Breast epithelium (tissue), 4 donors: ENCODE measurements around the gene BRINP2. TPM values are rescaled to one million over a fixed set of nuclear protein-coding genes. Genes with fewer than 3 reads are reported as not detected.

Experiments used
- DNase-seq, 2 donors: peaks; one replicate each; pipeline ENCODE4 v3.0.0-alpha.2; 2019; ENCODE audit warnings: low spot score in 2 of 2
- H3K27ac ChIP-seq, 2 donors: fragments of 200-600 bp; sonication (generic) in 1 of 2; one replicate each; pipeline ENCODE4 v1.5.1; 2016 to 2019; ENCODE audit warnings: mild to moderate bottlenecking in 1 of 2
- H3K27me3 ChIP-seq, 2 donors: fragments of 200-600 bp; sonication (generic) in 1 of 2; one replicate each; pipeline versions ENCODE4 v1.5.1 to v1.6.0; 2017 to 2019; ENCODE audit warnings: control low read depth in 1 of 2, mild to moderate bottlenecking in 1 of 2
- H3K36me3 ChIP-seq: fragments of 200-600 bp; one replicate; pipeline ENCODE4 v1.5.1; 2019
- H3K4me1 ChIP-seq, 2 donors: fragments of 200-600 bp; sonication (generic); one replicate each; pipeline ENCODE4 v1.5.1; 2016 to 2019; ENCODE audit warnings: control low read depth in 1 of 2
- H3K4me3 ChIP-seq, 3 donors: fragments of 200-600 bp; sonication (generic); 1 replicate in 2 of 3; 2 replicates in 1 of 3; pipeline ENCODE4 v1.5.1; 2016 to 2019; ENCODE audit warnings: mild to moderate bottlenecking in 3 of 3, moderate library complexity in 2 of 3
- H3K9me3 ChIP-seq, 2 donors: fragments of 200-600 bp; sonication (generic) in 1 of 2; one replicate each; pipeline ENCODE4 v1.5.1; 2016 to 2019; ENCODE audit warnings: control low read depth in 1 of 2
- CTCF ChIP-seq, 3 donors: fragments of 450-650 bp; IDR thresholded peaks; one replicate each; pipeline ENCODE4 v1.5.1; 2016 to 2017; ENCODE audit warnings: antibody characterized with exemption in 3 of 3, mild to moderate bottlenecking in 3 of 3, moderate library complexity in 3 of 3
- POLR2A ChIP-seq: fragments of 450-650 bp; IDR thresholded peaks from one replicate; pipeline ENCODE4 v1.6.1; 2016; ENCODE audit warnings: antibody characterized with exemption, mild to moderate bottlenecking, moderate library complexity
- POLR2AphosphoS5 ChIP-seq, 3 donors: sonication (generic); formaldehyde crosslinking; IDR thresholded peaks; one replicate each; pipeline ENCODE4 v1.6.1; 2017; ENCODE audit warnings: antibody characterized with exemption in 3 of 3
- intact Hi-C: fragments of 100-400 bp; cut with DNase I; formaldehyde crosslinking; loops from one replicate; pipeline ENCODE4 v1.15.1; 2023; ENCODE audit warnings: low total_unique reads
- total RNA-seq, 3 donors: library from RNA; depleted of rRNA; stranded (reverse); fragments of >200 nt; gene quantifications; one replicate each; pipeline ENCODE4 v1.1.0, GENCODE V29; 2016

Gene BRINP2
- total RNA-seq, 3 donors from 2014 or later: 0.48 to 2.9 (median 1.5) TPM

GRCh38 chr1:177216587-177217202, 45.9 kb downstream of the BRINP2 start:
- DNase-seq: no peak
- H3K27me3 ChIP-seq: no peaks in the 10 kb centered on the region
- H3K27ac ChIP-seq: no peak overlapping the region
- no peaks in the 10 kb centered on the region for H3K4me1 ChIP-seq
- H3K9me3 ChIP-seq: peaks cover 0 to 10% of the 10 kb centered on the region in 2 donors
- H3K4me3 ChIP-seq: no peak overlapping the region
- TF ChIP-seq POLR2AphosphoS5 (IDR thresholded peaks at IDR 0.05): no peak
- TF ChIP-seq POLR2A: no peak
- no peak for TF ChIP-seq CTCF (IDR thresholded peaks at IDR 0.05)
- intact Hi-C loops: no loop called here
- no peaks in the 10 kb centered on the region for H3K36me3 ChIP-seq

GRCh38 chr1:177219554-177220458, 49.0 kb downstream of the BRINP2 start:
- H3K27ac ChIP-seq: no peak overlapping the region
- TF ChIP-seq POLR2AphosphoS5 (IDR thresholded peaks at IDR 0.05) (no peak), POLR2A (no peak), CTCF (IDR thresholded peaks at IDR 0.05) (no peak)
- H3K36me3 ChIP-seq: no peaks in the 10 kb centered on the region
- intact Hi-C loops: loop anchor here (5.0 kb wide), 1 partner anchor 157 kb away; no protein-coding TSS in a partner anchor
- no peak for DNase-seq
- no peaks in the 10 kb centered on the region for H3K27me3 ChIP-seq
- H3K4me1 ChIP-seq: no peaks in the 10 kb centered on the region
- H3K4me3 ChIP-seq: no peak overlapping the region
- H3K9me3 ChIP-seq: peaks cover 0 to 10% of the 10 kb centered on the region in 2 donors

- Histone ChIP-seq H3K4me3 (no peak overlapping the region), H3K27me3 (no peaks in the 10 kb centered on the region), H3K36me3 (no peaks in the 10 kb centered on the region), H3K27ac (no peak overlapping the region), H3K9me3 (no peaks in the 10 kb centered on the region), H3K4me1 (no peaks in the 10 kb centered on the region)
- intact Hi-C loops: loop anchor here (5.0 kb wide), 1 partner anchor 154 kb away; no protein-coding TSS in a partner anchor
- DNase-seq: no peak
- TF ChIP-seq CTCF (IDR thresholded peaks at IDR 0.05) (no peak), POLR2AphosphoS5 (IDR thresholded peaks at IDR 0.05) (no peak), POLR2A (no peak)
Measured at GRCh38 chr1:177223359-177223758, 52.6 kb downstream of the BRINP2 start.

- no peak for DNase-seq
- Histone ChIP-seq H3K4me3 (no peak overlapping the region), H3K36me3 (no peaks in the 10 kb centered on the region), H3K4me1 (no peaks in the 10 kb centered on the region), H3K9me3 (no peaks in the 10 kb centered on the region), H3K27ac (no peak overlapping the region), H3K27me3 (no peaks in the 10 kb centered on the region)
- TF ChIP-seq POLR2AphosphoS5 (IDR thresholded peaks at IDR 0.05) (no peak), CTCF (IDR thresholded peaks at IDR 0.05) (no peak), POLR2A (no peak)
- intact Hi-C loops: no loop called here
Measured at GRCh38 chr1:177227978-177228692, 57.4 kb downstream of the BRINP2 start.
